ENCODE measurements around the gene CHD6.
"Not testable (repeated sequence)": the region's sequence is repeated elsewhere in the genome, so short reads cannot be mapped to it uniquely, and the experiment has no call there.

Gene CHD6

DNA sequence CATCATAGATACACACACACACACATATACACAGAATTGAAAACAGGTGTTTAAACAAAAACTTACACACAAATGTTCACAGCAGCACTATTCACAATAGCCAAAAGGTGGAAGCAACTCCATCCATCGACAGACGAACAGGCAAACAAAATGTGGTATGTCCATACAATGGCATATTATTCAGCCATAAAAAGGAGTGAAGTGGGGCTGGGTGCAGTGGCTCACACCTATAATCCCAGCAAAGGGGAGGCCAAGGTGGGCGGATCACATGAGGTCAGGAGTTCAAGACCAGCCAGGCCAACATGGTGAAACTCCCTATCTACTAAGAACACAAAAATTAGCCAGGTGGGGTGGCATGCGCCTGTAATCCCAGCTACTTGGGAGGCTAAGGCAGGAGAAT lies 80.3 kb downstream of the CHD6 start:
- no peak for DNase-seq

DNA sequence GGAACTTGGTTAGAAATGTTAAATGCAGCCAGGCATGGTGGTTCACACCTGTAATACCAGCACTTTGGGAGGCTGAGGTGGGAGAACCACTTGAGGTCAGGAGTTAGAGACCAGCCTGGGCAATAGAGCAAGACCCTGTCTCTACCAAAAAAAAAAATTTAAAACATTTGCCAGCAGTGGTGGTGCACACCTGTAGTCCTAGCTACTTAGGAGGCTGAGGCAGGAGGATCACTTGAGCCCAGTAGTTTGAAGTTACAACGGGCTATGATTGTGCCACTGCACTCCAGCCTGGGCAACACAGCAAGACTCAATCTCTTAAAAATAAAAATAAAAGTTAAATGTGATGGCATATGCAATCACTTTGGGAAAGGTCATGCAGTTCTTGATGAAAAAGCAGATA lies 82.6 kb downstream of the CHD6 start:
- not testable (repeated sequence) for DNase-seq

DNA sequence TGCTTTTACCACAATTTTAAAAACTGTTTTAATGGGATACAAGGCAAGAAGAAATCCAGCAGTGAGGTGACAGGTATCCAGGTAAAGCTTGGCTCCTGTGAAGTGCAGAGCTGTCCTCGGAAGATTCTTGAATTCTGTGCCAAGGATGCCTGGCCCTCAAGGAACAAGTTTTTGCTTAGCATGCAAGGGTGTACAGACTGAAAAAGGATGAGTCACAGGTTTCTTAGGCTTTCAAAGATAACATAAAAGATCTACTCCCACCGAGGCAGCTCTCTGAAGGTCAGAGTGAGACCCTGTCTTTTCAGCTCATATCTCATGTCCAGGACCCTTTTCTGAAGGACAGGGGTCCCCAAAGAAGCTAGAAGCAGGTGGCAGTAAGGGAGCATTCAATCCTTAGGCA lies 83.3 kb downstream of the CHD6 start:
- DNase-seq = no peak

DNA sequence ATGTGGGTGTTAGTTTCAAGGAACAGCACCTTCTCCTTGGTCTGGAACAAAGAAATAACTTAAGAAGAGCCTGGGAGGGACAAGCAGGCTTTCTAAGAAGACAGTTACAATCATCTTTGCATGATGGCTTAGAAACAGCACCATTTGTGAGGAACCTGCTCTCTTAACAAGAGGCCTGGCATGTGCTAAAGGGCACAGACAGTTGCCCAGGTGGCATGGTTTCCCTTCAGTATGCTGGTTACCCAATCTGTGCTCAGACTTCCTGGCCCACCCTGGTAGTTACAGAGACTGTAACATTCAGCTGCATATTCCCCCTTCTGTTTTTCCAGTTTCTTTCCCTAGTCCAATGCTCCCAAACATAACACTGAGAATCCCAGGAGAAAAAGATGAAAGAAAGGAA lies 84.0 kb downstream of the CHD6 start:
- DNase-seq = no peak

DNA sequence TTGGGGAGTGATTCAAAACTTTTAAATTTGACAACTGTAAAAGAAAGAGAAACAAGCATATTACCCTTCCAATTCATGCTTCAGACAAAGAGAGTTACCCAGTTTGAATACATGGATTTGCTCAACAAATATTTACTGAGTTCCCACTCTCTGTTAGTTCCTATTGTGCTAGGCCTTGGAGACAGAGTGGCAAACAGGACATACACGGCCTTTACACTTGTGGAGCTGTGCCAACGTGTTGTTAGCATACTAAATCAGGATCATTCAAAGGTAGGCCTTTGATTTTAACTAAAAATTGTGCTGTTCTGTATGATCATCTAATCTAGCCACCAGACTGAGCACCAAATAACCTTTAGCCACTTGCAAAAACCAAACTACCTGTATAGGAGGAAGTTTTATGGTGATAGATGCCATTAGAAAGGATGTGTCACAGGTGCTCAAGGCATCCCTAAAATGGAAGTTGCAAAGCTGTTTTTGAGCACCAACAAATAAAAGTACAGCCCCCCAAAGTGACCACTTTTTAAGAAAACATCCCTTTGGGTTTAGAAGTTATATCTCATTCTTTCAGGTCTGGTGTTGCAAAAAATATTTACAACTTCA lies 84.5 kb downstream of the CHD6 start:
- DNase-seq = no peak

DNA sequence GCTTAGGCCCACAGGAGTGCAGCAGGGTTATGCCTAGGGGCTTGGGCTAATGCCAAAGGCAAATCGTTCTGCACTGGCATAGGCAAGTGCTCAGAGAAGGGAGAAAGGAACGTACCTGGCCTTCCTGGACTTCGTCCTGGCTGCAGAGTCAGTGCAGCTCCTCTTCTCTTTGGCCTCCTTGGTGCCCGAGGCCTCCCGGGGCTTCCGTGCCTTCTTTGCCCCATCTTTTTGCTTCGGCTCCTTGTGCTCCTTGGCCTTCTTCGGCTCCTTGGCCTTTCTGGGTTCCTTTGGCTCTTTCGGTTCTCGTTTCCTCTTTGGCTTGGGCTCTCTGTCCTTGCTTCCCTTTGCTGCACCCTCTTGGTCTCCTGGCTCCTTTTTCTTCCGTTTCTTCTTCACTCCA lies 85.2 kb downstream of the CHD6 start:
- DNase-seq = no peak

DNA sequence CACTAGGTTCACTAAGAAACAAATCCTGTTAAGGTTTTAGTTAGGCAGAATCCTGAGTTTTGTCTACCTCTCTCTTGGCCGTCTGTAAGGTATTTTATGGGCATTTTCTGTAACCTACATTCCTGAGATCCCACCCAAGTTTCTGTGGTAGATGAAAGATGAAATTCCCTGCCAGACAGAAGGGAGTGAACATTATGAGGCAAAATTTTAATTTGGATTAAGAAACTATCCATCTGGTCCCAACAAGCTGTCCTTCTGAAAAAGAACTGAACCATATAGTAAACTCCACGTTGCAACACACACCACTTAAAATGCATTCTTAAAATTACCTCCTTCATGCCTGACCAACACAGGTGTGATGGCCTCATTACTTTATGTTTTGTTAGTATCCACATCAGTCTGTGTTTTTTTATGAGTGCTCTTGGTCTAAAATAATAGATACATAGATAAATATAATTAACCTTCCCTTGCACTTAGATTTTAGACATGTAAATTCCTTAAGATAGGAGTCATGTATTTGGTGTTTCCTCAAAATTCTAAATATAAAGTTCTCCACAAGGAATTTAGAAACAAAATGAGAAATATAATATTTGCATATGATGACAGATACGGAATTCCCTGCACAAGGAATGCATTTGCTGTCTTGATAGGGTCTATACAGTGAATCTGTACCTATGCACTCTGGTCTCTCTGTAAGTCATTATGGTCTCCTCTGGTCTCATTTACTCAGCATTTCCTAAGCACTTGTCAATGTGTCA lies 86.5 kb downstream of the CHD6 start:
- DNase-seq = no peak

DNA sequence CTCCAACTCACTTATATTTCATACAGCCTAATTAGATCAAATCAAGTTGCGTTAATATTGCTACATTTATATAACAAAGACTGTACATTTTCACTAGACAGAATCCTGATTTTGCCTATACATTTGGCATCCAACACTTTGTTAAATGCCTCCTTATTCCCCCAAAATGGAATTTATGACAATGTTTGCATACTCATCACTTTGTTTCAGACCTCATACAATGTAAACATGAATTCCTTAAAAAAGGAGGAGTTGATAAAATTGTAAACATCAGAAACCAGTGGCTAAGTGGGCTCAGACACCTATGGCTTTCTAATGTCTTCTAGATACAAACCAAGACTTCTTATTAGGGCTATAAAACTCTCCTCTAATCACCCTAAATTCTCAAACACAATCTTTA lies 87.3 kb downstream of the CHD6 start:
- DNase-seq = no peak

DNA sequence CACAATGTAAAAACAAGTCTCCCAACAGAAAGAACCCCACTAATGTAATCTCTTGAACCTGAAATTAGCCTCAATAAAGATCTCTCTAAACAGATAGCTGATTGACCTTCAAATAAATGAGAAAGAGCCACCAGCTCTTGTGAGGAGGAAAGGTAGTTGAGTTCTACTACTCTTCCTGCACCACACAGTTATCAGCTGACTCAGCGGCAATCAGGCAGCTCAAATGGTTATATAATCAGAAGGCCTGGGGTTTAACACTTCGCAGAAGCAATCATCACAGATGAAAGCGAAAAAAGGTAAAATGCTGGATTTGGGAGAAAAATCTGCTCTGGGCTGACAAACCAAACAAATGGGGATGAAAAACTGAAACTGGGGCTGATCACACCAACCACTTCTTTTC lies 91.8 kb downstream of the CHD6 start:
- DNase-seq = no peak

DNA sequence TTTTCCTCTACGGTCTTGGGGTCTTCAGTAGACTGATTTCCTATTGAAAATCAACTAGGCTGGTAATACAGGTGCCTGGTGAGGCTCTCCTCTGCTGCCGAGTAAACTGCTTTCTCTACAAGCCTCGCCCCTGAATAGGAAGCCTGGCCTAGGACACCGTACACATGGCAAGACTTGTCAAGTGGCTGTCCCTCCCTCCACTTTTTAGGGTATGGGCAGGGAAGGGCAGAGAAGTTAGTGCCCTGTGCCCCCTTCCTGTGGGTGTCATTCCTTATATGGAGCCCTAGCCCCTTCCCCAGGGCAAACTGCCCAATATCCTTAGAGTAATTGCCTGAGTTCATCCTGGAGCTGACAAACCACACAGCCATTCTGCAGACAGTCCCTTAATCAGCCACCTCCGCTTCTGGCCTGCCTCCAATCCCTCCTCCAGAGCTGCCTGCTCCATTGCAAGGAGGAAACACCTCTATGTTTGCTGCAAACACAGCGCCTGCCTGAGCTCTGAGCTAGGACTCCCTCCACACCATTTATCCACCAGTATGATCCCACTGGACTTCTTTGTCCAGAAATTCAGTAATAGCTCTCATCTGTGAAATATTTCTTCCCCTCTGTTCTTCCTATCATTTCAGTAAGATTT lies 93.1 kb downstream of the CHD6 start:
- DNase-seq = no peak

DNA sequence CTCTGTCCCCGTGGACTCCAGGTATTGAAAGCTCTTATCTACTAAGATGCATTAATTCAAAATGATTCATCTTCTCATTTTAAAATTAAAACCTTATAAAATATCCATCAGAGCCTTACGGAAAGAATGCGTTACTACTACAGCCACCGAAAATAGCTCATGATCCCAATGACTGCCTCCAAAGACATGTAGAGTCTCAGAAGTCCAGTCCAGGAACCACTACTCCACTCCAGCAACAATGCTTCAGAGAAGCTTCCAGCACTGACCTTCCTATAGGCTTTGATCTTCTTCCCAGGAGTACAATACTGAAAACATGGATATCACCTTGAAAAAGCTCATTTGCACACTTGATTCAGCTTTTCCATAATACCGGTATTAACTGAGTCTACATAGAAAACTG lies 94.3 kb downstream of the CHD6 start:
- DNase-seq = no peak

DNA sequence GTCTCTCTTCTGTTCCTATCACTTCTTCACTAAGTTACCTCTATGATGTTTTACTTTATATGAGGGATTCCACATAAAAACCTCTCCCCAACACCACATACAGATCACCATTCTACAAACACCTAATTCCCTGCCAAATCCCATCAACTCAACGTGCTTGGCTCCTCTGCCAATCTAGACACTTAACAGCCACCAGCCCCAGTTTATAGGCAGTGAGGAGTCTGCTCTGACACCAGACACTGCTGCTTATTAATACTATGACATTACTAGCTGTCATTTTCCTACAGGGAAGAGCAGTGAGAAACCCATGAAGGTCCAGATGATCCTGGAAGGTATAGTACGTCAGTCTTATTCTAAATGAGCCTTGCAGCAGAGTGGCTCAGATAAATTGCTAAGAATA lies 104.3 kb downstream of the CHD6 start:
- DNase-seq = no peak

DNA sequence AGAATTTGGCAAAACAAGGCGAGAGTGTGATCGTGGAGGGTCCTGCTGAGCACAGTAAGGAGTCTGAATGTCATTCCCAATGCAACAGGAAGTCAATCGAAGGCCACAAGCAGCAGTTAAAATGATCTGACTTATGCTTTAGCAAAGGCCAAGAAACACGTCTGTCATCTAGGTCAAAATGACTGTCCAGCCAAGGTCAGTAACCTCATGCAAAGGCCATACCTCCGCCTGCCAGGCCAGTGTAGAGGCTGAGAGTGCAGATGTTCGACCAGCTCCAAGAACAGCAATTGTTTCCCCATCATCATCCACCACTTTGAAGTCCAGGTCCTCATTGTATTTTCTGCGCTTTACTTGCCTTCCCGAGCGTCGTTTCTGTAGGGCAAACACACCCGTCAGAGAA lies 105.6 kb downstream of the CHD6 start:
- DNase-seq = no peak

DNA sequence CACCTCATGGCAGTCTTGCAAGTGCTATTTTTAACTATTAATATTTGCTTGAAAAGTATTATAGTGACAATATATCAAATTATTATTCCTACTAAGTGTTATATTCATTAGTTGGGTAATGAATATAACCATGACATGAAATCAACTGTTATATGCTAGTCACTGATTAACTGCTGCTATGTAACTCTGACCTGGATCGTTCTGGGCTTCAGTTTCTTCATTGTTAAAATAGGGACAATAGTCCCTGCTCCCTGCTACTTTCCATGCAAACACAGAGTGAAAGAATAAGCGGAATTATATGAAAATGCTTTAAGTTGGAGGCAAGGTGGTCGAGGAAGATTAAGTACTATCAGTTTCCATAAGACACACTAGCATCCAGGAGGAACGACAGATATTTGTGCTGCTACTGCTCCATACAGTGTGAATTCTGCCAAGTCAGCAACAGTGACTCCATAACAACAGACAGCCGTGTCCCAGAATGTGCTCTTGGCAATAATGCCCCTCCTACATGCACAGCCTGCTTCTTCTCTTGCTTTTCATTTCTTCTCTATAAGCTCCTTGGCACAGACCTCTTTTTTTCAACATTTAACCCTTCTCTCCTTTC lies 107.2 kb downstream of the CHD6 start:
- no peak for DNase-seq

DNA sequence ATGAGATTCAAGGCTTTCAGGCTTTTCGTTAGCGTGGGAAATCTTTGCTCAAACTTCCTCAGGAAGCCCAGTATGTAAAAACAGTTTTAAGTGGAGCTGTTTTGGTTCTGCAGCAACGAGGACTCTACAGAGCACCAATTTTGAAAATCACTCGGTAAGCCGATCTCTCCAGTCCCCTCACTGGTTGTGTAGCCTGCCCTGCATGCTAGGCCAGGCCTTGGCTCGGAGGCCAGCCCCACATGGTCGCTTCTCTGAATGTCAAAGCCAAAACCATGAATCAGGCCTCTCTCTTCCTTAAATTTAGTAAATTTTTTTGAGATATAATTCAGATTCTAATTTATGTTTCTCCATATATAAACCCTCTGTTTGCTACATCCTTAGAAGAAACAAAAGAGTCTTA lies 108.0 kb downstream of the CHD6 start:
- DNase-seq = no peak

DNA sequence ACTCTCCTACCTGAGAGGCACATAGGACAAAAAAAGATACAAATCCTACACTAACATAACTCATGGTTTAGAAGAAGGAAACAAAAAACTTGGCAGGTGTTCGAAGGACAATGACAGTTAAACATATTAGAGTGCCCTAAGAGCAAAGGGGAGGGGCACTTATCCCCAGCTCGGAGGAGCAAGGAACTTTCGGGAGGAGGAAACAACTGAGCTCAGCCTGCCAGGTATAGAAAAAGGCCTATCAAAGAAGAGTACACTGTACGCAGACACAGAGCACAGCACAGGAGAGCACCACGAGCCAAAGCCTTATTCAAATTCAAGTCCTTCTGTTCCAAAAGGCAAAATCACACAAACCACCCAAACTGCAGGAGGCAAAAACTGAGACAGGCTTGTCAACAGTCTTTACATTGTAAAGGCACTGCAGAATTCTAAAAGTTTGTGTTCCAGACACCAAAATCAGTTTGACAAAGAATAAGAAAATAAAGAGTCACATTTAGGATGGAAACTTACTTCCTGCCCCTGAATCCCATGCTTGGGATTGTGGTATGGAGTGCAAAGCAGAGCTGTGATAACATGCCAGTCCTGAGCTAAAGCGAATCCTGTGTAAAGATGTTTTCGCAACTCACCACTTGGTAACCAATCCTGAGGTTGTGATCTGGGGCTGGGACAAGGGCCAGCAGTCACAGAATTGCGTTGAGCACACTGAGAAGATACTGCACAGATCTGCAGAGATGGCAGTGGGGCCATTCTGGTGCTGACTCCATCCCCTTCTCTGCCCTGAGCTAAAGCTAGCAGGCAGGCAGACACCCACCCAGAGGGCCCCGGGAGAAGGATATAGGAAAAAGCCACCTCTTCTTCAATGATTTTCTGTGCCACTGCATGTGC lies 108.6 kb downstream of the CHD6 start:
- no peak for DNase-seq

DNA sequence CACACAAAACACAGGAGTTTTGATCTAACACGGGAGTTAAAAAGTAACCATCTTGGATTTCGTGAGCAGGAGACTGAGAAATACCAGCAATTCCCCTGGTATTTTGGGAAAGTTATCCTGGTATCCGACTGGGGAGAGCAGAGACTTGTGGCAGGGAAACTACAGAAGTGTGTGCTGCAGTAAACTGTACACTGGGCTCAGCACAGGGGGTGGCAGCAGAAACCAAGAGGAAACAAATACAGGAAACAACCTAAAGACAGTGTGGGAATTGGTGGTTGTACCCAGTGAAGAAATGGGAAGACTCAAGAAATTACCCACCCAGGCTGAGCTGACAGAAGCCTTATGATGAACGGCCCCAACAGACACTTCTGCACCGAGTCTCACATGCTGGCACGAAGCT lies 109.8 kb downstream of the CHD6 start:
- no peak for DNase-seq

DNA sequence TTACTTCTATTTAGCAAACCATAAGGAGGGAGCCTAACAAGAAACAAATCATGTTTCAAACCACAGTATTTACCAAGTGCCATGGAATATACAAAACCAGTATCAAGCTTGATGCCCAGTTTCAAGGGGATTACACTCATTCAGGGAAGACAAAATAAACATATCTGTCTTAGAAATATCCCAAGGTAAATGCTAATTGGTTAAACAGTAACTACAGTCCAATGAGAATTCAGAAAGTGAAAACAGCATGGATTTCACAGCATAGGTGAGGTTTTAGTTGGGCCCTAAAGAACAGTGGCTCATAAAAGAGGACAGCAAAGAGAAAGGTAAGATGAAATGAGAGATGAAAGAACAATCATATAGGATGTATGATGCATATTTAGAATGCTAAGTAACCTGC lies 110.3 kb downstream of the CHD6 start:
- DNase-seq = no peak

DNA sequence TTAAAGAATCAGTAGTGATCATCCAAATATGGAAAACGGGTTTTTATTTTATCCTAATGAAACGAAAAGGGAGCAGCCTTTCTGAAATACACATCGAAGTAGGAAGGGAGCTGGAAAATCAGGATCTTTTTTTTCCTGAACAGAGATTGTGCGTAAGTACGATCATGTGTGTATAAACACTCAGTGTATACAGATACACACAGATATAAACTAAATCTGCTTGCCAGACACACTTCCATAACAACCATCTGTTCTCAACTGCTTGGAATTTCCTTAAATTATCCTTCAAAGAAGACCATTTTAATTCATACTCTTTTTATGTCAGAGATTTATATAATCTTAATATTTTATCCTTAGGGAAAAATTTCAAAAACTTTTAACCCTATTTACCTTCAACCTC lies 110.7 kb downstream of the CHD6 start:
- DNase-seq = no peak

DNA sequence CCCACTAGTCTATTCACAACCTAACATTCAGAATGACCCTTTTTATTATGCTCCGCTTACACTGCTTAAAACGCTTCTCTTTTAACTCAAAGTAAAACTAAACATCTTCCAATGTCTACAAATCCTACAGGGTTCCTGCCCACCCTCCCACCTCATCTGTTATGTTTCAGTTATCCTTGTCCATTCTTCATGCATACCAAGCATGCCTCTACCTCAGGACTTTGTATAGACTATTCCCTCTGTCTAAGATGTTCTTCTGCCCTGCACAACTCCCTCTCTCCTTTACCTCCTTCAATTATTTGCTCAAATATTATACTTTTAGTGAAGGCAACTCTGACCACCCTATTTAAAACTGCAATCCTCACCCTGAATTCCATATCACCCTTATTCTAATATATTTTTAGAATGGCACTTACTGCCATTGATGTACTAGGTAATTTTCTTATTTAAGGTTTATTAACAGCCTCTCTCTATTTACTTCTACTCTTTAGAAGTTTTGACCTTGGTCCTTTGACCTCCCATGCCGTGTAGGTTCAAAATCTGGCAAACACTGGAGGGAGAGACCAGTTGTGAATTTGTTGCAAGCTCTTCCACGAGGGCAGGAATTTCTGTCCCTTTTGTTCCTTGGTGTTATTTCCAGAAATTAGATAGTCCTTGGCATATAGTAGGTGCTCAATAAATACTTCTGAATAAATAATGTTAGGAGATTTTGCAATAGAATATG lies 111.8 kb downstream of the CHD6 start:
- no peak for DNase-seq

DNA sequence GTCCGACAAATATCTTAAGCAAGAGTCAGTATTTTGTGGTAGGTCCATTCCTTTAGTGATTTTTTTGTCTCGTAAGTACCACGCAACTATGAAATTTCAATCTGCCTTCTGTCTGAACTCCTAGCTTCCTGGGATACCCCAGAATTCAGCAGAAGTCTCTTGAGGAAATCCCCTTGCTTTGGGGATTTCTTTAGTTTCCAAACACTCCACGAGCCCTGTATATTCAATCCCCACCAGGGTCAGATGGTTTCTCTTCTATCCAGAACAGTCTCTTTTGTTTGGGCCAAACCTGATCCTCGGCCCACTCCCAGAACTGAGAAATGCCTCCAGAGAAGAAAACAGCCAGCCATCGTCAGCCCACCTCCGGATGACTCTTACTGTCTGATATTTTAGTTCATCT lies 113.0 kb downstream of the CHD6 start:
- DNase-seq = no peak

DNA sequence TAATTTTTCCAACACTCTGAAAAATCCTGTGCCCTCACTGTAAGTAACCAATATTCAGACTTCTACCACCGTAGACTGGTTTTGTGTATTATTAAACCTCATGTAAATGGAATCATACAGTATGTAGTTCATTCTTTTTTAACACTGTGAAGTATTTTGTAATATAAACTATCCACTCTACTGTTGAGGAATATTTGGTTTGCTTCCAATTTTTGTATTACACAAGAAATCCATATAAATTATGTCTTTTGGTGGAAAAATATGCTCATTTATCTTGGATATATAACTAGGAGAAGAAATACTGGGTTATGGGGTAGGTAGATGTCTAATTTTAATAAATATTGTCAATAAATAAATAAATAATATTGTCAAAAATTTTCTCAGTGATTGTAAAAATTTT lies 116.8 kb downstream of the CHD6 start:
- no peak for DNase-seq
